ENCODE data around the gene EXOC3L2. TPM values are rescaled to one million over a fixed set of nuclear protein-coding genes. Genes with fewer than 3 reads are reported as not detected.
"Not testable (repeated sequence)": the region's sequence is repeated elsewhere in the genome, so short reads cannot be mapped to it uniquely, and the experiment has no call there.

The EXOC3L2 gene
- total RNA-seq, 1 donor from 2014 or later: not detected

DNA sequence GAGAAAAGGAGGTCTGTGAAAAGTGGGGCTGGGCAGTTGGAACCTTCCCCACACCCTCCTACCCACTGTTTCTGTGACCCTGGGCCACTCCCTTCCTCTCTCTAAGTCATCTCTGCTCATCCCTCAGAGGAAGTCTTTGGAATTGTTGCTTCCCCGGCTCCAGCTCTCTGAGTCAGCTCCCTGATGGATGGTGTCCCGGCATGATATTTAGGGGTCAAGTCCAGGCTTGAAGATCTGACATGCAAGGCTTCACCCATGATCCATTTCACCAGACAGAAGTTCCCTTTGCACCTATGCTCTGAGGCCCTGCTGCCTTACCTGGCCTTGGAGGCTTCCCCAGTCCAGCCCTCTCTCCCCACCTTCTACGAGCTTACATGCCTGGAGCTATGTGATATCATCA is 13.3 kb downstream of the EXOC3L2 start:
- TF ChIP-seq CTCF (IDR thresholded peaks at IDR 0.05; ENCODE audit: unreplicated experiment): no peak
- no peaks in the 10 kb centered on the region for H3K9me3 Mint-ChIP-seq (ENCODE audit: low read depth)
- DNase-seq (ENCODE audit: low spot score, unreplicated experiment): no peak
- H3K27ac Mint-ChIP-seq: no peak overlapping the region
- H3K4me3 Mint-ChIP-seq (ENCODE audit: low read depth): no peak overlapping the region
- no peaks in the 10 kb centered on the region for H3K36me3 Mint-ChIP-seq (ENCODE audit: insufficient read depth)
- H3K4me1 Mint-ChIP-seq (ENCODE audit: low read depth): no peaks in the 10 kb centered on the region
- H3K27me3 Mint-ChIP-seq: peaks cover 72% of the 10 kb centered on the region

DNA sequence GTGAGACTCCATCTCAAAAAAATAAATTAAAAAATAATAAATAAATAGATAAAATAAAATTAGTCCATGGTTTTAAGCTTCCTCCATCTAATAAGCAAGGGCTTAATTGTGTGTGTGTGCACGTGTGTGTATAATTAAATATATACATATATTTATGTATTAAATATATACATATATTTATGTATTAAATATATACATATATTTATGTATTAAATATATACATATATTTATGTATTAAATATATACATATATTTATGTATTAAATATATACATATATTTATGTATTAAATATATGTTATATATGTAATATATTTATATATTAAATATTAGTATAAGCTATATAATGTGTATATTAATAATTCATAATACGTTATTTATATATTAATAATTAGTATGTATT is 16.2 kb downstream of the EXOC3L2 start:
- H3K36me3 Mint-ChIP-seq (ENCODE audit: insufficient read depth); H3K4me1 Mint-ChIP-seq (ENCODE audit: low read depth); H3K9me3 Mint-ChIP-seq (ENCODE audit: low read depth); DNase-seq (ENCODE audit: low spot score, unreplicated experiment); H3K27ac Mint-ChIP-seq; H3K4me3 Mint-ChIP-seq (ENCODE audit: low read depth): not testable (repeated sequence)
- peaks cover 53% of the 10 kb centered on the region for H3K27me3 Mint-ChIP-seq

- Mint-ChIP-seq H3K4me3 (ENCODE audit: low read depth) (no peak overlapping the region), H3K36me3 (ENCODE audit: insufficient read depth) (no peaks in the 10 kb centered on the region), H3K27ac (no peak overlapping the region), H3K27me3 (peaks cover 46% of the 10 kb centered on the region), H3K9me3 (ENCODE audit: low read depth) (no peaks in the 10 kb centered on the region), H3K4me1 (ENCODE audit: low read depth) (no peaks in the 10 kb centered on the region)
- no peak for DNase-seq (ENCODE audit: low spot score, unreplicated experiment)
- TF ChIP-seq CTCF (IDR thresholded peaks at IDR 0.05; ENCODE audit: unreplicated experiment): no peak
These were observed 20.6 kb downstream of the EXOC3L2 start for GRCh38 chr19:45224645-45225044.

GRCh38 chr19:45223879-45224278 is 21.3 kb downstream of the EXOC3L2 start:
- no peaks in the 10 kb centered on the region for H3K9me3 Mint-ChIP-seq (ENCODE audit: low read depth)
- H3K27ac Mint-ChIP-seq: no peak overlapping the region
- DNase-seq (ENCODE audit: low spot score, unreplicated experiment): no peak
- no peaks in the 10 kb centered on the region for H3K4me1 Mint-ChIP-seq (ENCODE audit: low read depth)
- H3K4me3 Mint-ChIP-seq (ENCODE audit: low read depth): no peak overlapping the region
- no peak for TF ChIP-seq CTCF (IDR thresholded peaks at IDR 0.05; ENCODE audit: unreplicated experiment)
- peaks cover 51% of the 10 kb centered on the region for H3K27me3 Mint-ChIP-seq
- no peaks in the 10 kb centered on the region for H3K36me3 Mint-ChIP-seq (ENCODE audit: insufficient read depth)

GRCh38 chr19:45222724-45223123 is 22.5 kb downstream of the EXOC3L2 start:
- Mint-ChIP-seq H3K4me3 (ENCODE audit: low read depth) (no peak overlapping the region), H3K27me3 (peaks cover 54% of the 10 kb centered on the region), H3K4me1 (ENCODE audit: low read depth) (no peaks in the 10 kb centered on the region), H3K9me3 (ENCODE audit: low read depth) (no peaks in the 10 kb centered on the region), H3K36me3 (ENCODE audit: insufficient read depth) (no peaks in the 10 kb centered on the region), H3K27ac (no peak overlapping the region)
- no peak for TF ChIP-seq CTCF (IDR thresholded peaks at IDR 0.05; ENCODE audit: unreplicated experiment)
- no peak for DNase-seq (ENCODE audit: low spot score, unreplicated experiment)

DNA sequence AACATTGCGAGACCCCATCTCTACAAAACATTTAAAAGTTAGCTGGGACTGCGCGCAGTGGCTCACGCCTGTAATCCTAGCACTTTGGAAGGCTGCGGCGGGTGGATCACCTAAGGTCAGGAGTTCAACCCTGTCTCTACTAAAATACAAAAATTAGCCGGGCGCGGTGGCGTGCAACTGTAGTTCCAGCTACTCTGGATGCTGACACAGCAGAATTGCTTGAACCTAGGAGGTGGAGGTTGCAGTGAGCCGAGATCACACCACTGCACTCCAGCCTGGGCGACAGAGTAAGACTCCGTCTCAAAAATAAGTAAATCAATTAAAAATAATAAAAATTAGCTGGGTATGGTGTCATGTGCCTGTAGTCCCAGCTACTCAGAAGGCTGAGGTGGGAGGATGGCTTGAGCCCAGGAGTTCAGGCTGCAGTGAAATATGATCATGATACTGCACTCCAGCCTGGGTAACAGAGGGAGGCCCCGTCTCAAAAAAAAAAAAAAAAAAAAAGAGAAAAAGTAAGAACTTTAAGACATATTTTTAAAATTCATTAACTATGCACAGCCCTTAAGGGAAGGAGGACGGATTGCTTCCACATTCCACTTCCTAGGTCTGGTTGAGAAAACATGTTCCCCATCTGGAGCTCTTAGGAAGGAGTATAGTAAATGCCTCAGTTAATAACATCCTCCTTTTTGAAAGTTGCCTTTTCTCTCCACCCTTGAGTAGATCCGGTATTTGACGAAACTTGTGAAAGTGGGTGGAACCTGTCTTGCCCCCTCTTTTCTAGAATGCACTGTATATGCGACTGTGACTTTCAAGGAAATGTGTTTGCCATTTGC is 26.1 kb downstream of the EXOC3L2 start:
- no peaks in the 10 kb centered on the region for H3K9me3 Mint-ChIP-seq (ENCODE audit: low read depth)
- H3K36me3 Mint-ChIP-seq (ENCODE audit: insufficient read depth): no peaks in the 10 kb centered on the region
- peaks cover 73% of the 10 kb centered on the region for H3K27me3 Mint-ChIP-seq
- H3K4me1 Mint-ChIP-seq (ENCODE audit: low read depth): peaks cover 3% of the 10 kb centered on the region
- no peak overlapping the region for H3K4me3 Mint-ChIP-seq (ENCODE audit: low read depth)
- TF ChIP-seq CTCF (IDR thresholded peaks at IDR 0.05; ENCODE audit: unreplicated experiment): no peak
- DNase-seq (ENCODE audit: low spot score, unreplicated experiment): no peak
- no peak overlapping the region for H3K27ac Mint-ChIP-seq
